Renal pelvis (tissue), 4 donors: ENCODE measurements around the gene CCDC154. TPM values are rescaled to one million over a fixed set of nuclear protein-coding genes. Genes with fewer than 3 reads are reported as not detected.
"Not testable (repeated sequence)": the region's sequence is repeated elsewhere in the genome, so short reads cannot be mapped to it uniquely, and the experiment has no call there.

Experiments used
- DNase-seq: peaks from one replicate; pipeline ENCODE4 v3.0.0-alpha.2; 2013
- polyA plus RNA-seq, 3 donors: library from polyadenylated mRNA; unstranded; fragments of 120-200 nt; gene quantifications; one replicate each; pipeline ENCODE4 v1.2.1, GENCODE V29; 2013; ENCODE audit not compliant: insufficient read length in 3 of 3

Gene CCDC154
- polyA plus RNA-seq, 3 donors = 2.3 to 4.4 (median 3.9) TPM

DNA sequence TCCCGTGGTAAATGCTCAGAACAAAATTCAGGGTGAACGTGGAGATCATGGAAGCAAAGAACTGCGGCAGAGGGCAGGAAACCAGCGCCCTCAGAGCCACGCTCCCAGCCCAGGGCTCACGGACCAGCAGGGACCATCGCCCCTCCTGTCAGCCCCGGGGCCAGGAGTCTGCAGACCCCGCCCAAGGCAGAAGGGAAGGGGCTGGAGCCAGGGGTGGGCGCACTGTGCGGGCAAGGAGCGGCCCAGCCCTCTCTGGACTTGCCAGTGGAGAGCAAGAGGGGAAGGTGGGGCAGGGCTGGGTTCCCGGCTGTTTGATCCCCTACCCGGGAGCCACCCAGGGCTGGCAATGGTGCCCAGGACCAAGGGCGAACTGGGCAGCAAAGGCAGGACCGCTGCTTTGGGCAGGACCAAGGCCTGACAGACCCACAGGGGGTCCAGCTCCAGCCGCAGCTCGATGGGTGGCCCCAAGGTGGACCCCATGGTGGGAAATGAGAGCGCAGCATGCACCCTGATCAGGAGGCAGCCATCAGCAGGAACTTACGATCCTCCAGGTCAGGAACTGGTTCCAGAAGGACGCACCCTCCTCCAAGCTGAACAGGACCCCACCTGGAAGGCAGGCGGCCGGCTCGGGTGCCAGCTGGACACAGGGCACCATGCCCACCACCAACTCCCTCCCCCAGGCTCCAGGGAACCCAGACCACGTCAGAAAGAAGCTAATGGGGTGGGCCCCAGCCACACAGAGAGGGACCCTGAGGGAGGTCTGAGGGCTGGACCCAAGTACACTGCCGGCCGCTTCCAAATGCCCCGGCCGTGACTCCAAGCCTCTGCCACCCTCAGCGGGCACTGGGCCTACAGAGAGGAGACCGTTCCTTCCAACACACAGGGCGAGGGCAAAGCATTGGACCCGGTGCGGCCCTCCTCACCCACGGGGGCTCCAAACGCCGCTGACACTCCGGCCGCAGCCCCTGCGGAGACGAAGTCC lies 11.1 kb upstream of the CCDC154 start:
- DNase-seq = no peak

DNA sequence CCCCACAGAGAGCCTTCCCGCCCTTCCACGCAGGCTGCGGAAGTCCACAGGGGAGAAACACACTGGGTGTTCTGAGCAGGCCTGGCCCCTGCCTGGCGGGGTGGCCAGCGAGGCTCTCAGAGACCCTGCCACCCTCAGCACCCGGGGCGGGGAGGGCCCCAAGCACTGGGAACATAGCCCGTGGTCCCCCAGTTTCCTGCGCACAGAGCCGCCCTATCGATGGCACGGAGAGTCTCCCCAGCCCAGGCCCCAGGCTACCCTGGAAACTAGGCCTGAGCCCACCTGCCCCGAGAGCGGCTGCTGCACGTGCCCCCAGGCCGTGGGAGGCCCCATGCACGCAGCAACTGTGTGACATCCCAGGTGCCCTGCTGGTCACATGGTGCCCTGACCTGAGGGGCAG lies 10.2 kb upstream of the CCDC154 start:
- no peak for DNase-seq

DNA sequence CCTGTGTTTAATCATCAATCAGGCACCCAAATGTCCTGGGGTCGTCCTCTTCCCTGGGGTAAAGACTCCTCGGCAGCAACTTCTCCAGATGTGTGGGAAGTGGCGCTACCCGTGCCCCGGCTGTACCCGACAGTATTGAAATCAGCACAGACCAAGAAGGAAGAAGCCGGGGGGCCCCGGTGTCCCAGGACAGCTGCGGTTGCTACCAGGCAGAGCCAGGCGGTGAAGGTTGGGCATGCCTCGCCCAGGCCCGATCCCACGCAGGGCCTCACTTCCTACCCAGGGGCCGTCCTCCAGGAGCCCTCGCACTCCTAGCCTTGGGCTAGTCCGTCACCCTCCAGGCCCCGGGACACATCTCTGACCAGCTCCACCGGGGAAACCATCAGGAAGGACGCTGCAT lies 9.0 kb upstream of the CCDC154 start:
- DNase-seq = no peak

DNA sequence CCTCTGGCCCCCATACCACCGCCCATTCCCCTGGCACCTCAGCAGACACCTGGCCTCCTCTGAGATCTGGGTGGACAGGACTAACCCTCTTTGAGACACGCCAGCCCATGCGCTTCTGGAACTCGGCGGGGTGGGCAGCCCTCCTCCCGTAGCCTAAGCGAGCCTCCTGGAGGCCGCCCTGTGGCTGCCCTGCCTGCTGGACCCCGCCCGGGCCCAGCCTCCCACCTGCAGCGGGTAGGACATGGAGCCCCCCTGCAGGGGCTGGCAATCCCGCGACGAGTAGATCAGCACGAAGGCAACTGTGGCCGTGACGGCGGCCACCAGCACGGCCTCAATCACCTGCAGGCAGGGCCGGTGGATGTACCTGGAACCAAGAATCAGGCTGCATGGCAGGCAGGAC lies 8.2 kb upstream of the CCDC154 start:
- DNase-seq = no peak

DNA sequence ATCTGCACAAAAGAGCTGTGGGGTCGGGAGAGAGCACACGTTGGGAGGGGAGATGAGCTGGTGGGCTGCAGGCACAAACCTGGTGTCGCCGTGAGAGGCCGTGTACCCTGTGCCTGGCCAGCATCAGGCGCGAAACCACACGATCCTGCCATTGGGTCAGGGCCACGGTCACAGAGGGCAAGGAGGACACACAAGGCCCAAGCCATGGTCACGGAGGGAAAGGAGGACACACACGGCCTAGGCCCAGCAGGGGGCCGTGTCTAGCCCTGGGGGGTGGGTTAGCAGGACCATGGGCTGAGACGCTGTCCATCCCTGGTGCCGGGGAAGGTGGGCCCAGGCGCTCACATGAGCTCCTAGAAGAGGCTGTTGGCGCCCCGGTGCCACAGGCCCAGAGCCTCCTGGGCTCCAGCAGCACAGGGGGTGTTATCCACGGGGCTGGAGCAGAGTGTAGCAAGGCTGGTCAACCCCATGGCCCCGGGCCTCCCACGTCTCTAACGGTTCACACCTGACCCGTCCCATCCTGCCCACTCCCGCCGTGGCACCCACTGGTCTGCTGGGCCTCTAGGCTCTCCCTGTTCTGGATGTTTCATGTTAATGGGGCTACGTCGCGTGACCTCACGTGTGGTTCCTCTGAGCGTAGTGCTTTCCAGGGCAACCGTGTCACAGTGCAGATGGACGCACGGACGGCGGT lies 7.5 kb upstream of the CCDC154 start:
- DNase-seq = no peak

DNA sequence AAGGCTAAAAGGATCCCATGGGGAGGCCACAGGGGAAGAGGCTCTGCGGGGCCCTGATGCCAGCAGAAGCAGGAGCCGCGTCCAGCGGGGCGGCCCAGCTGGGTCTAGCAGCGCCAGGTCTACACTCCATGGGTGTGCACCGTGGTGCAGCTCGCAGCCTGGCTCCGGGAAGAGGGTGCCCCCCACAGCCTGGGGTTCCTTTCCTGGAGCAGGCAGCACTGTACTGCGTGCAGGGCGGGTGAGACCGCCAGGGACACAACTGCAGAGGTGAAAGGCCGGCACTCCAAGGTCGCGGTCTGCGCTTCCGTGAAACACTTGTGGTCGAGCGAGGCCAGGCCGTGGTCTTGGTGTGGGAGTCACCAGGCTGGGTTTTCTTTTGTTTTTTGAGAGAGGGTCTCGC lies 6.5 kb upstream of the CCDC154 start:
- DNase-seq = no peak

DNA sequence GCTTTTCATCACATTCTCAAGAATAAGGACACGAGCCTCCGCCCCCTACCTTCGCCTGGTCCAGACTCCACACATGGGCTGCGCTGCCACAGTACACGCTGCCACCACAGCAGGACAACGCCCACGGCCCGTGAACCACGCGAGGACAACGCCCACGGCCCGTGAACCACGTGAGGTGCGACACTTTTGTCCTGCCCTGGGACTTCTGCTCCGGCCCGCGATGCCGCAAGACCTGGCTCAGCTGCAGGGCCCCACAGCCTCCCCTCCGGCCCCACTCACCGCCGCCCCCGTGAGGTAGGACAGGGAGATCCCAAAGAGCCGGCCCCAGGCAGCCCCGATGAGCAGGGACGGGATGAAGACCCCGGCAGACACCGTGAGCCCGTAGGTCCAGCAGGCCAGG lies 5.9 kb upstream of the CCDC154 start:
- DNase-seq = no peak

DNA sequence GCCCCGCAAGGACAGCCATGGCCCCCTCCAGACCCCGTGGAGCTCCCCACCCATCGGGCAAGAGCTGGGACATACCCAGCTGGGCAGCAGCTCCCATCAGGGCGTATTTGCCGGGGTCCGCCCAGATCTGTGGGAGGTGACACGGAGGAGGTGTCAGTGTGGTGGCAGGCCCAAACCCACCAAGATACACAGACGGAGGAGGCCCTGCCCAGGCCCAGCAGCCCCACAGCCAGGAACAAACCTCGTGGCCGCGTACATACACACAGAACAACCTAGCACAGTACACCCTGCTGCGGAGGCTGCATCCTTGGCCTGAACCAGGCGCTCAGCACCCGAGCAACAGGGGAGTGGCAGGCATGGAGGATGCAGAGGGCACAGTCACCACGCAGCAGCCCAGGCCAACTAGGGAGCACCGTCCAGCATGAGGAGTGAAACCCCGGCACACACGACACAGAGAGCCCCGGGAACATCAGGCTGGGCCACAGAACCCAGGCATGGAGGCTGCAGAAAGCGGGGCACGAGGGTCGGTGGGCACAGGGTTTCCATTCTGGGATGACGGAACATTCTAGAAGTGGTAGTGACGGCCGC lies 4.9 kb upstream of the CCDC154 start:
- no peak for DNase-seq

DNA sequence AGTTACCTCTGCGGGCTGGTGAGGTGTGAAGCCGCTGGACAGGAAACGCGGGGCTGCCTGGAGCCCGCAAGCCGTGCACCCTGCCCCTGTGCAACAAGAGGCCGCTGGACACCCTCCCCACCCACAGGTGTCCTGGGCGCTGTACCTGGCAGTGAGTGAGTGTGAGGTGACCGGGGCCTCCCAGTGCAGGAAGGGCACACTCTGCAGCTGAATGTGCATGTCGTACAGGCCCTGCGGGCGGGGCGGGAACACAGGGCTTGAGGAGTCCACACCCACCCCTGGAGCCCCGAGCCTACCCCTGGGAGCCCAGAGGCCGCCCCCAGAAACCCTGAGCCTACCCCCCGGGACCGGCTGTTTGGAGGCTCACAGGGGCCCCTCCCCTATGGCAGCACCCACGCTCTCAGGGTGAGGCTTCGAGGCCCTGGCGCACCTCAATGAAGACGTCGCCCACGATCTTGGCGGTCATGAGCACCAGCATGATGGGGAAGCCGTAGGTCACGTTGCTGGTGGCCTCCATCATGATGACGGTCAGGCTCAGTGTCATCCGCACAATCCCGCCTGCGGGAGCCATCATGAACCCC lies 4.3 kb upstream of the CCDC154 start:
- no peak for DNase-seq

DNA sequence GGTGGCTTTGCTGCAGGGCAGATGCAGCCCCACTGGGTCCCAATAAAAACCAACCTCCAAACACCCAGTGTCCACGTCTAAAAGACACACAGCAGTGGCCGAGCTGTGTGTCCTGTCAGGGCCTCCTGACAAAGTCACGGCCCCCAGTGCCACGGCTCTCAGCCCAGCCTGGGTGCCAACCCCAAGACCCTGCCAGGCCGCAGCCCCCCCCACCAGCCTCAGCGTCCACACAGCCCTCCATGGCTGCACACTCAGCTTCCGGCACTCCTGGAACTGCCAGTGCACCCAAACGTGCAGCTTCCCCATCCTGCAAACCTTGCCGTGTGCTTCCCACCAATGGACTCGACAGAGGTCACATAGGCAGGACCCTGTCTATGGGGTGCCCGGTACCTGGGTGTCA lies 3.6 kb upstream of the CCDC154 start:
- no peak for DNase-seq

DNA sequence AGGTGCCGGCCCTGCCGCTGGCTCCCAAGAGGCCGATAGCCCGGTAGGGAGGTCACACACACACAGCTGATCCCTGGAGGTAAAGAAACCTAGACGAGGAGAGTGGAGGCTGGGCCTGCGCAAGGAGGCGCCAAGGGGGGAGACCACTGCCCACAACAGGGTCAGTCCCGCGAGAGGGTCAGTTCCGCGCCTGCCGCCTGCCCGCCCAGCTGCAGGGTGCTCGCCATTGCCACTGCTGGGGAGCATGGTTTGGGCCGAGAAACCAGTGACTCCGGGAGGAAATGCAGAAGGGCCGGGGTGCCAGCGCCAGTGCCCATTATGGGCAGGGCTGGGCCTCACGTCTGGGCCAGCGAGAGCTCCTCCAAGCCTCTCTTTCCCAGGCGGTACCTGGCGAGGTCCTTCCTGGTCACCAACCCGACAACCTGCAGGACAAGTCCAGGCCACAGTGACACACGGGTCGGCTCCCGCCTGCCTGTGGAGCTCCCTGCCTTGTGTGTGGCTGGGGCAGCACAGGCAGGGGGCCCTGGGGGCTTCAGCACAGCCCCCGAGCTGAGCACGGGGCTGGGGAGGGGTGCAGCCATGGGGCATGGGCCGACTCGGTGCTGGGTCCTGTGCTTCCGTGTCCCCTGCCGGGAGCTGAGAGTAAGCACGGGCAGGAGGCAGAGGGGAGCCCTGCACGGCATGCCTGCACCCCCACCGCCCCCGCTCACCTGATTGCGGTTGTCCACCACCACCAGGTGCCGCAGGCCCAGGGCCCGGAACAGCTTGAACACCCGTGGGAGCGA lies 2.1 kb upstream of the CCDC154 start:
- DNase-seq = no peak

DNA sequence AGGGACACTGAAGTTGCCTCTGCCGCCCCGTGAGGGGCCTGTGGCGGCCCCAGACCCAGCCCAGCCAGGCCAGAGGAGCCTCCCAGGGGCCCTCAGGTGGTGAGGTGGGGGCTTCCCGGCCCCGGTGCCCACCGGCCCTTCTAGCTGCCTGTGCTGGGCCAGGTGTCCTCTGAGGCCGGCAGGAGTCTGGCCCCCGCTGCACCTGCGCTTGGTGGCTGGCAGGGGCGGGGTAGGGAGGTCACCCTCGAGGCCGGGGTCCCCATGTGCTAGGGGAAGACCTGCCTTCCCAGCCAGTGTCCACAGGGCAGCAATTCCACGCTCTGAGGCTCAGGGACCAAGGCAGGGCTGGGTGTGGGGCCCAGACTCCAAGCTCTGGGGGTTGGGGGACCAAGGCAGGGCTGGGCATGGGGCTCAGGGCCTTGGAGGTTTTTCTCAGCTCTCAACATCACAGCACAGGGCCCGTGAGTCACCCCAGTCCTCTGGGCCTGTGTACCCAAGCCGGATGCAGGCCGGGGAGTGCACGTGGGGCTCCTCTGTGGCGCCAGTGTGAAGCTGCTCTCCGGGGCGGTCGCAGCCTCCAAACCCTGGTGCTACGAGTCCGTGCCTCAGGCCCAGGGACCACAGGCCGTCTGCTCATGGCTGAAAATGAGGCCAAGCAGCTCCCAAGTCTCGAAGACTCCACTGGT lies 1.3 kb upstream of the CCDC154 start:
- no peak for DNase-seq

DNA sequence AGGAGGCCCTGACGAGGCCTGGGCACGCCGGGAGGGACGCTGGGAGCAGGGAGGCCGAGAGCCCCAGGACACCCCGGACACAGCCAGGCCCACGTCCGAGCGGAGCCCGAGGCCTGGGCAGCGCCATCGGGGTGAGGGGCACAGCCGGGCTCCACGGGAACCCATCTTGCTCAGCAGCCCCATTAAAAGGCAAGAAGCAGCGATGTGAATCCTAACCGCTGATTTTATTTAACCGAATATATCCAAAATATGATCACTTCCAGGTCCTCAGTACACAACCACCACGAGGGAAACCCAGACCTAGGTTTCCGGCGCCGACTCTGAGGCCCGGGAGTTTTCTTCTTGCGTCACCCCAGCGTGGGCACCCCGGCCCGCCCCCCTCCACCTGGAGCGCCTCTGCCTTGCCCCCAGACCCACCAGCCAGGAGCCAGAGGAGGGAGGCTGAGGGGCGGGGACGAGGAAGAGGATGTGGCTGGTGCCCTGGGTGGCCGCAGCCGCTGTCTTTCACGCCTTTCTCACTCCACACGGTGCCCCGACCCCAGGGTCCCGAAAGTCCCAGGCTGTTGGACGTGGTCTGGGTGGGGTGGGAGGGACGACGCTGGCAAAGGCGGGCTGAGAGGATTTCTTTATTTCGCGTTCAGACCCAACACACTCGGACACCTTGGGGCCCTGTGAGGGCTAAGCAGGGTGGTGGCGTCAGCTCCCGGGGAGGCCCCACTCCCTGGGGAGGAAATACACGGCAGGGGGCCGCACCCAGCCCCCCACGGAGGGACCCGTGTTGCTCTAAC lies 568 bp upstream of the CCDC154 start:
- DNase-seq = no peak

DNA sequence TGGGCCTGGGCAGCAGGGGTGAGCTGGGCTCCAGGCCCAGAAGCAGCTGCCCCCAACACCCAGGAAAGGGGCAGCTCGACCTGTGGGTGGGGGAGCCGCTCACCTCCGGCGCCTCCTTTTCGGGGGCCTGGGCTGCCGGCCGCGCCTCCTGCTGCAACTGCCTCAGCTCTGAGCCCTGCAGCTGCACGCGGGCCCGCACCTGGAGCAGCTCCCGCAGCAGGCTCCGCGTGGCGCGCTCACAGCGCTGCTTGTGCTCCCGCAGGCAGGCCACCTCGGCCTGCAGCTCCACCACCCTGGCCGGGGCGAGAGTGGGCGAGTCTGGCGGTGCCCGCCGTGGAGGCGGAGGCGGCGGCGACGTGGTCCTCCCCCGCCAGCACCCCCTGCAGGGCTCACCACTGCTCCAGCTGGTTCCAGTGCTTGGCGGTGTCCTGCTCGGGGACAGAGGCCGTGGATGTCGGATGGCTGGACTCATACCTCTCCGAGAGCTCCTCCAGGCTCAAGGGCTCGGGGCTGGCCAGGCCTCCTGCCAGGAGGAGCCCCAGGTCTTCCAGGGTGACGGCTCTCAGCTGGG lies 868 bp downstream of the CCDC154 start:
- no peak for DNase-seq

DNA sequence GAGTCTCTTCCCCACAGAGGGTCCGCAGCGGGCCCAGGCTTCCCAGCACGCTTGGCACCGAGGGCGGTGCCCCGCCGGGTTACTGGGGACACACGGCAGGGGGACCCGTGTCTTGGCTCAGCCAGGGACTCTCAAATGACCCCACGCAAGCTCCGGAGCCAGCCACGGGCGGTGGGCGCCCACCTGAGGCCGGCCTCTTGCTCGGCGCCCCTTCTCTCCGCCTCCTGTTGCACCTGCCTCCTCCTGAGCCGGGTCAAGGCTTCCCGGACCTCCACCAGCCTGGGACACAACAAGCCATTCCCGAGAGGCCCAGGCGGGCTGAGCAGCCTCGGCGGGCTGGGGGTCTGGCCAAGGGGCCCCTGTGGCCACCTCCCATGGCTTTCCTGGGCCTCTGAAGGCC lies 1.7 kb downstream of the CCDC154 start:
- DNase-seq = no peak

DNA sequence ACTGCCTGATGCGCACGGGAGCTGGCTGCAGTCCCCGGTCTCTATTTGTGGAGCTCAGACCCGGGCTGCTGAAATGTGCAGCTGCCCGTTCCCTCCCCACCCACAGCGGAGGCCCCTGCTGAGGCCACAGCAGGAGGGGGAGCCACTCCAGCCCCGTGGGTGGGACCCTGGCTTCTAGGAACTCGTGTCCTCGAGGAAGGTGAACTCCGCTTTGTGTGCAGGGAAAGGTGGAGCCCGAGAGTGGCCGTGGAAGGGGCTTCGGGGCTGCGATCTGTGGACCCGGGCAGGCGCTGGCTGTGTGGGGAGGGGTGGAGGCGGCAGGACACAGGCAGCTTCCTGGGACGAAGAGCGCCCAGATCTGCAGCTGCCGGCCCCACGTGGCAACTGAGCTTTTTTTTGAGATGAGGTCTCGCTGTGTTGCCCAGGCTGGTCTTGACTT lies 2.9 kb downstream of the CCDC154 start:
- no peak for DNase-seq

DNA sequence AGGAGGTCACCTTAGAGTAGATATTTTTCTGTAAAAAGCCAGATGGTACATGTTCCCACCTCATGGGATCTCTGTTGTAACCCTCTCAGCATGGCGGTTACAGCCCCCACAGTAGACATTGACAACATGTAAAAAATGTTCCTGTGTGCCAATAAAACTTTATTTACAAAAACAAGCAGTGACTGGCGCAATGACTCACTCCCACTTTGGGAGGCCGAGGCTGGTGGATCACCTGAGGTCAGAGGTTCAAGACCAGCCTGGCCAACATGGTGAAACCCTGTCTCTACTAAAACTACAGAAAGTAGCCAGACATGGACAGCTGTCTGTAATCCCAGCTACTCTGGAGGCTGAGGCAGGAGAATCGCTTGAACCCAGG lies 4.7 kb downstream of the CCDC154 start:
- DNase-seq = not testable (repeated sequence)

DNA sequence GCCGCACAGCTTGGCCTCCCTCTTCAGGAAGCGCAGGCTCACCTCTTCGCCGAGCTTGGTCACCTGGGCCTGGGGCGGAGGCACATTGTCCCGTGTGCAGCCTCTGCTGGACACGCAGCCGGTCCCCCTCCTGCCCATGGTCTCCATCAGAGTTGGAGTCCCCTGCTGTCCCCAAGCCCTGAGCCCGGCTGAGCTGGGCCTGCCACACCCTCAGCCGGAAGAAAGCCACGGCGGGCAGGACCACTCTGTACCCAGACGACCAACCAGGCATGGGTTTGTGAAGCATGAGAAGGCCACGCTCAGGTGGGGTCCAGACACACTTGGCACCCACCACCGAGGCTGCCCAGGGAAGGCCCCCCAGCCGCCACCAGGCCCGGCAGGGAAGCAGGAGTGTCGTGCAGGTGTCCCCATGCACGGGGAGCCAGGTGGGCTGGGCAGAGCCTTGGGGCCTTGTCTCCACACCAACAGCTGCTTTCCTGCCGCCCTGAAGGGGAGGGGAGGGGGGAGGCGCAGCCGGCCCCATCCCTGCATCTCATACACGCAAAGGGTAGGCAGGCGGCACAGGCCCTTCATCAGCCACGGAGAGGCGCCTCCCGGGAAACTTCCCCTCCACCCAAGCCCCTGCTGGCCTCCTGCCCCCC lies 5.2 kb downstream of the CCDC154 start:
- no peak for DNase-seq
